HCT116 (cell line): ENCODE measurements around the gene GDAP1L1. TPM values are rescaled to one million over a fixed set of nuclear protein-coding genes. Genes with fewer than 3 reads are reported as not detected.
"Not testable (repeated sequence)": the region's sequence is repeated elsewhere in the genome, so short reads cannot be mapped to it uniquely, and the experiment has no call there.

Source experiments
- ATAC-seq: fragments of 200-7000 bp; cut with Tn5 transposase; 2 replicates; pipeline ENCODE4 v1.9.1; 2020; ENCODE audit warnings: mild to moderate bottlenecking, moderate library complexity
- BruUV-seq: library from RNA; stranded (reverse); fragments of 400-500 nt; replicated peaks from 2 replicates; lab custom pipeline; 2021; lab: Mats Ljungman, UMichigan
- CTCF ChIA-PET: fragments of 300-600 bp; sonication (Branson Sonifier 250); formaldehyde crosslinking; loops from one replicate; lab custom pipeline; 2021; ENCODE audit warnings: antibody characterized with exemption; lab: Charles Lee
- POLR2A ChIA-PET: fragments of 300-600, 350-600 bp; sonication (Branson Sonifier 250); formaldehyde crosslinking; loops from one replicate; lab custom pipeline; 2021; ENCODE audit warnings: antibody characterized with exemption; lab: Charles Lee
- RAD21 ChIA-PET, 2 experiments: fragments of 300-600 bp; sonication (Branson Sonifier 250); formaldehyde crosslinking; loops; one replicate each; lab custom pipeline; 2023; ENCODE audit warnings: low total read pairs in 2 of 2; ENCODE audit not compliant: uncharacterized antibody in 2 of 2, unreplicated experiment in 2 of 2, low non-redundant PET in 1 of 2; lab: Charles Lee
- DNase-seq: peaks from one replicate; pipeline ENCODE4 v3.0.0-alpha.2; 2010; ENCODE audit warnings: low read depth, low spot score
- H2AFZ ChIP-seq: fragments of 200-600 bp; shearing (Covaris generic), sonication (generic); 2 replicates; pipeline ENCODE4 v1.6.1; 2017; ENCODE audit warnings: low read depth, mixed run types, mixed read lengths, antibody characterized with exemption, low read length; ENCODE audit not compliant: poor library complexity, severe bottlenecking
- H3K27ac ChIP-seq: 2 replicates; pipeline ENCODE4 v1.5.1; 2012; ENCODE audit warnings: low read depth, low read length
- H3K27me3 ChIP-seq: fragments of 200-600 bp; sonication (generic); 2 replicates; pipeline ENCODE4 v1.6.1; 2016; ENCODE audit warnings: mixed run types, low read length, mixed read lengths; ENCODE audit not compliant: insufficient read depth
- H3K36me3 ChIP-seq, 2 experiments: fragments of 200-500 bp in 1 of 2; fragments of 200-600 bp in 1 of 2; sonication (Bioruptor generic) in 1 of 2; sonication (generic) in 1 of 2; 2 replicates each; pipeline versions ENCODE4 v1.5.1 to v1.6.1; 2014 to 2016; ENCODE audit warnings: low read length in 2 of 2, inconsistent platforms in 1 of 2, mixed read lengths in 1 of 2, mixed run types in 1 of 2; ENCODE audit not compliant: insufficient read depth in 2 of 2, control insufficient read depth in 1 of 2
- H3K4me1 ChIP-seq, 2 experiments: fragments of 200-600 bp in 1 of 2; sonication (generic) in 1 of 2; 2 replicates each; pipeline versions ENCODE4 v1.5.1 to v1.6.1; 2012 to 2017; ENCODE audit warnings: low read length in 2 of 2, inconsistent platforms in 1 of 2, mild to moderate bottlenecking in 1 of 2, mixed read lengths in 1 of 2, mixed run types in 1 of 2, moderate library complexity in 1 of 2; ENCODE audit not compliant: insufficient read depth in 2 of 2, control insufficient read depth in 1 of 2
- H3K4me2 ChIP-seq: fragments of 200-600 bp; sonication (generic); 2 replicates; pipeline ENCODE4 v1.6.1; 2017; ENCODE audit warnings: mixed run types, low read length, mixed read lengths
- H3K4me3 ChIP-seq, 2 experiments: fragments of 200-600 bp in 1 of 2; sonication (generic) in 1 of 2; replicated peaks in 1 of 2; 2 replicates each; pipeline ENCODE4 v1.5.1; 2011 to 2016; ENCODE audit warnings: low read length in 2 of 2, control low read depth in 1 of 2, low read depth in 1 of 2, mild to moderate bottlenecking in 1 of 2, mixed read lengths in 1 of 2, mixed run types in 1 of 2
- H3K79me2 ChIP-seq: fragments of 200-600 bp; sonication (generic); 2 replicates; pipeline ENCODE4 v1.6.1; 2017; ENCODE audit warnings: mild to moderate bottlenecking, mixed run types, low read length, moderate library complexity, mixed read lengths; ENCODE audit not compliant: insufficient read depth
- H3K9ac ChIP-seq: fragments of 200-600 bp; sonication (generic); 2 replicates; pipeline ENCODE4 v1.6.1; 2016; ENCODE audit warnings: low read length, mixed read lengths
- H3K9me2 ChIP-seq: fragments of 200-600 bp; sonication (generic), shearing (Covaris generic); 2 replicates; pipeline ENCODE4 v1.6.1; 2017; ENCODE audit warnings: mixed run types, mild to moderate bottlenecking, moderate library complexity; ENCODE audit not compliant: insufficient read depth
- H3K9me3 ChIP-seq, 2 experiments: fragments of 200-500 bp in 1 of 2; fragments of 200-600 bp in 1 of 2; sonication (Bioruptor generic) in 1 of 2; sonication (generic) in 1 of 2; 2 replicates each; pipeline ENCODE4 v1.6.1; 2014 to 2017; ENCODE audit warnings: low read length in 2 of 2, mixed read lengths in 2 of 2, inconsistent platforms in 1 of 2, low read depth in 1 of 2, mild to moderate bottlenecking in 1 of 2, mixed run types in 1 of 2, moderate library complexity in 1 of 2; ENCODE audit not compliant: control insufficient read depth in 1 of 2, insufficient read depth in 1 of 2
- H4K20me1 ChIP-seq: fragments of 200-600 bp; sonication (generic), shearing (Covaris generic); 2 replicates; pipeline ENCODE4 v1.6.1; 2017; ENCODE audit warnings: mixed run types, mild to moderate bottlenecking, moderate library complexity; ENCODE audit not compliant: insufficient read depth
- ELF1 ChIP-seq: IDR thresholded peaks from 2 replicates; pipeline ENCODE4 v1.6.1; 2012; ENCODE audit warnings: low read depth, borderline replicate concordance
- intact Hi-C: fragments of 100-400 bp; cut with micrococcal nuclease; formaldehyde crosslinking; loops from 2 replicates; pipeline ENCODE4 v1.10.0; 2022
- total RNA-seq: library from RNA; stranded (reverse); gene quantifications from one replicate; pipeline ENCODE4 v1.2.1, GENCODE V29; 2021; ENCODE audit not compliant: unreplicated experiment

GDAP1L1 gene
- total RNA-seq, 1 experiment from 2014 or later, result not detected

DNA sequence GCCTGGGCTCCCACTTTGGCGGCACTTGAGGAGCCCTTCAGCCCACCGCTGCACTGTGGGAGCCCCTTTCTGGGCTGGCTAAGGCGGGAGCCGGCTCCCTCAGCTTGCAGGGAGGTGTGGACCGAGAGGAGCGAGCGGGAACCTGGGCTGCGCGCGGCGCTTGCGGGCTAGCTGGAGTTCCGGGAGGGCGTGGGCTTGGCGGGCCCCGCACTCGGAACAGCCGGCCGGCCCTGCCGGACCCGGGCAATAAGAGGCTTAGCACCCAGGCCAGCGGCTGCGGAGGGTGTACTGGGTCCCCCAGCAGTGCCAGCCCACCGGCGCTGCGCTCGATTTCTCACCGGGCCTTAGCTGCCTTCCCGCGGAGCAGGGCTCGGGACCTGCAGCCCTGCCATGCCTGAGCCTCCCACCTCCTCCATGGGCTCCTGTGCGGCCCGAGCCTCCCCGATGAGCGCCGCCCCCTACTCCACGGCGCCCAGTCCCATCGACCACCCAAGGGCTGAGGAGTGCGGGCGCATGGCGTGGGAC is 52.0 kb downstream of the GDAP1L1 start:
- POLR2A ChIA-PET, H2AFZ ChIP-seq, H3K4me1 ChIP-seq, RAD21 ChIA-PET, ATAC-seq, CTCF ChIA-PET, intact Hi-C loops, H3K27me3 ChIP-seq, H3K79me2 ChIP-seq, H4K20me1 ChIP-seq, H3K9me3 ChIP-seq, BruUV-seq, H3K4me3 ChIP-seq, H3K36me3 ChIP-seq, H3K9ac ChIP-seq, H3K27ac ChIP-seq, H3K4me2 ChIP-seq, H3K9me2 ChIP-seq, DNase-seq: not testable (repeated sequence)

DNA sequence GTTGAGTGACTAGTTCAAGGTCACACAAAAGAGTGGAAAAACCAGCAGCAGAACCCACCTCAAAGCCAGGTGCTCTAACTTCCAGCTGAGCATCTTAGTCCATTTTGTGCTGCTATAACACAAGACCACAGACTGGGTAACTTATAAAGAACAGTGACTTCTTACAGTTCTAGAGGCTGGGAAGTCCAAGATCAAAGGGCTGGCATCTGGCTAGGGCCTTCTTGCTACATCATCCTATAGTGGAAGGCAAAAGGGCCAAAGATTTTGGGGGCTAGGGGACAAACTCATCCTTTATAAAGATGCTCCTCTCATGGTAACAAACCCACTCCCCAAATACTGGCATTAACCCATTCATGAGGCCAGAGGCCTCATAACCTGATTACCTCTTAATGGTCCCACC is 54.2 kb downstream of the GDAP1L1 start:
- POLR2A ChIA-PET, result no interaction called here
- intact Hi-C loops, result no loop called here

More for the DNA sequence above, 54.2 kb downstream of the GDAP1L1 start:
- Histone ChIP-seq H3K9ac (no peak overlapping the region), H3K9me2 (no peaks in the 10 kb centered on the region), H3K79me2 (no peaks in the 10 kb centered on the region), H3K27me3 (no peaks in the 10 kb centered on the region), H3K36me3 (no peaks in the 10 kb centered on the region), H2AFZ (no peak overlapping the region), H3K9me3 (no peaks in the 10 kb centered on the region), H4K20me1 (no peaks in the 10 kb centered on the region), H3K27ac (no peak overlapping the region), H3K4me3 (no peak overlapping the region), H3K4me2 (no peak overlapping the region), H3K4me1 (no peaks in the 10 kb centered on the region)
- ChIA-PET RAD21 (no interaction called here), CTCF (interaction anchor here (1.5 kb wide), 1 partner anchor 10 kb away, joined by 6 read pairs; the partner anchor contains the start of gene FITM2)
- no peak for ATAC-seq
- BruUV-seq, result no TSS peak
- no peak for DNase-seq
- TF ChIP-seq ELF1, result no peak
